HCT116 (cell line): ENCODE measurements around the gene ZNF304. TPM values are rescaled to one million over a fixed set of nuclear protein-coding genes. Genes with fewer than 3 reads are reported as not detected.
A peak's percentile ranks its signal among the peaks of the same experiment; 100 is the strongest.

Source experiments
- ATAC-seq: fragments of 200-7000 bp; cut with Tn5 transposase; 2 replicates; pipeline ENCODE4 v1.9.1; 2020; ENCODE audit warnings: mild to moderate bottlenecking, moderate library complexity
- BruUV-seq: library from RNA; stranded (reverse); fragments of 400-500 nt; replicated peaks from 2 replicates; lab custom pipeline; 2021; lab: Mats Ljungman, UMichigan
- CTCF ChIA-PET: fragments of 300-600 bp; sonication (Branson Sonifier 250); formaldehyde crosslinking; loops from one replicate; lab custom pipeline; 2021; ENCODE audit warnings: antibody characterized with exemption; lab: Charles Lee
- POLR2A ChIA-PET: fragments of 300-600, 350-600 bp; sonication (Branson Sonifier 250); formaldehyde crosslinking; loops from one replicate; lab custom pipeline; 2021; ENCODE audit warnings: antibody characterized with exemption; lab: Charles Lee
- RAD21 ChIA-PET, 2 experiments: fragments of 300-600 bp; sonication (Branson Sonifier 250); formaldehyde crosslinking; loops; one replicate each; lab custom pipeline; 2023; ENCODE audit warnings: low total read pairs in 2 of 2; ENCODE audit not compliant: uncharacterized antibody in 2 of 2, unreplicated experiment in 2 of 2, low non-redundant PET in 1 of 2; lab: Charles Lee
- DNase-seq: peaks from one replicate; pipeline ENCODE4 v3.0.0-alpha.2; 2010; ENCODE audit warnings: low read depth, low spot score
- H2AFZ ChIP-seq: fragments of 200-600 bp; shearing (Covaris generic), sonication (generic); 2 replicates; pipeline ENCODE4 v1.6.1; 2017; ENCODE audit warnings: low read depth, mixed run types, mixed read lengths, antibody characterized with exemption, low read length; ENCODE audit not compliant: poor library complexity, severe bottlenecking
- H3K27ac ChIP-seq: 2 replicates; pipeline ENCODE4 v1.5.1; 2012; ENCODE audit warnings: low read depth, low read length
- H3K27me3 ChIP-seq: fragments of 200-600 bp; sonication (generic); 2 replicates; pipeline ENCODE4 v1.6.1; 2016; ENCODE audit warnings: mixed run types, low read length, mixed read lengths; ENCODE audit not compliant: insufficient read depth
- H3K36me3 ChIP-seq, 2 experiments: fragments of 200-500 bp in 1 of 2; fragments of 200-600 bp in 1 of 2; sonication (Bioruptor generic) in 1 of 2; sonication (generic) in 1 of 2; 2 replicates each; pipeline versions ENCODE4 v1.5.1 to v1.6.1; 2014 to 2016; ENCODE audit warnings: low read length in 2 of 2, inconsistent platforms in 1 of 2, mixed read lengths in 1 of 2, mixed run types in 1 of 2; ENCODE audit not compliant: insufficient read depth in 2 of 2, control insufficient read depth in 1 of 2
- H3K4me1 ChIP-seq, 2 experiments: fragments of 200-600 bp in 1 of 2; sonication (generic) in 1 of 2; 2 replicates each; pipeline versions ENCODE4 v1.5.1 to v1.6.1; 2012 to 2017; ENCODE audit warnings: low read length in 2 of 2, inconsistent platforms in 1 of 2, mild to moderate bottlenecking in 1 of 2, mixed read lengths in 1 of 2, mixed run types in 1 of 2, moderate library complexity in 1 of 2; ENCODE audit not compliant: insufficient read depth in 2 of 2, control insufficient read depth in 1 of 2
- H3K4me2 ChIP-seq: fragments of 200-600 bp; sonication (generic); 2 replicates; pipeline ENCODE4 v1.6.1; 2017; ENCODE audit warnings: mixed run types, low read length, mixed read lengths
- H3K4me3 ChIP-seq, 2 experiments: fragments of 200-600 bp in 1 of 2; sonication (generic) in 1 of 2; replicated peaks in 1 of 2; 2 replicates each; pipeline ENCODE4 v1.5.1; 2011 to 2016; ENCODE audit warnings: low read length in 2 of 2, control low read depth in 1 of 2, low read depth in 1 of 2, mild to moderate bottlenecking in 1 of 2, mixed read lengths in 1 of 2, mixed run types in 1 of 2
- H3K79me2 ChIP-seq: fragments of 200-600 bp; sonication (generic); 2 replicates; pipeline ENCODE4 v1.6.1; 2017; ENCODE audit warnings: mild to moderate bottlenecking, mixed run types, low read length, moderate library complexity, mixed read lengths; ENCODE audit not compliant: insufficient read depth
- H3K9ac ChIP-seq: fragments of 200-600 bp; sonication (generic); 2 replicates; pipeline ENCODE4 v1.6.1; 2016; ENCODE audit warnings: low read length, mixed read lengths
- H3K9me2 ChIP-seq: fragments of 200-600 bp; sonication (generic), shearing (Covaris generic); 2 replicates; pipeline ENCODE4 v1.6.1; 2017; ENCODE audit warnings: mixed run types, mild to moderate bottlenecking, moderate library complexity; ENCODE audit not compliant: insufficient read depth
- H3K9me3 ChIP-seq, 2 experiments: fragments of 200-500 bp in 1 of 2; fragments of 200-600 bp in 1 of 2; sonication (Bioruptor generic) in 1 of 2; sonication (generic) in 1 of 2; 2 replicates each; pipeline ENCODE4 v1.6.1; 2014 to 2017; ENCODE audit warnings: low read length in 2 of 2, mixed read lengths in 2 of 2, inconsistent platforms in 1 of 2, low read depth in 1 of 2, mild to moderate bottlenecking in 1 of 2, mixed run types in 1 of 2, moderate library complexity in 1 of 2; ENCODE audit not compliant: control insufficient read depth in 1 of 2, insufficient read depth in 1 of 2
- H4K20me1 ChIP-seq: fragments of 200-600 bp; sonication (generic), shearing (Covaris generic); 2 replicates; pipeline ENCODE4 v1.6.1; 2017; ENCODE audit warnings: mixed run types, mild to moderate bottlenecking, moderate library complexity; ENCODE audit not compliant: insufficient read depth
- CBX3 ChIP-seq: IDR thresholded peaks from 2 replicates; pipeline ENCODE4 v1.6.1; 2012; ENCODE audit warnings: low read depth
- ELF1 ChIP-seq: IDR thresholded peaks from 2 replicates; pipeline ENCODE4 v1.6.1; 2012; ENCODE audit warnings: low read depth, borderline replicate concordance
- EZH2 ChIP-seq: fragments of 200-600 bp; sonication (generic); IDR thresholded peaks from 2 replicates; pipeline ENCODE4 v1.6.1; 2017; ENCODE audit warnings: antibody characterized with exemption, mixed run types
- FOSL1 ChIP-seq: IDR thresholded peaks from 2 replicates; pipeline ENCODE4 v1.6.1; 2012; ENCODE audit warnings: low read depth
- JUND ChIP-seq: IDR thresholded peaks from 2 replicates; pipeline ENCODE4 v1.6.1; 2012
- MAX ChIP-seq: IDR thresholded peaks from 2 replicates; pipeline ENCODE4 v1.6.1; 2012
- POLR2A ChIP-seq: IDR thresholded peaks from 2 replicates; pipeline ENCODE4 v1.7.0; 2011; ENCODE audit warnings: borderline replicate concordance; ENCODE audit not compliant: insufficient read depth, insufficient read length; ENCODE audit errors: extremely low read depth
- POLR2AphosphoS5 ChIP-seq: IDR thresholded peaks from 2 replicates; pipeline ENCODE4 v1.6.1; 2011; ENCODE audit warnings: mild to moderate bottlenecking, low read depth, low read length, moderate library complexity
- RAD21 ChIP-seq: IDR thresholded peaks from 2 replicates; pipeline ENCODE4 v1.6.1; 2012; ENCODE audit warnings: low read depth, mild to moderate bottlenecking
- REST ChIP-seq: IDR thresholded peaks from 2 replicates; pipeline ENCODE4 v1.6.1; 2012; ENCODE audit warnings: low read depth
- SIN3A ChIP-seq: IDR thresholded peaks from 2 replicates; pipeline ENCODE4 v1.6.1; 2012; ENCODE audit warnings: low read depth
- SRF ChIP-seq: IDR thresholded peaks from 2 replicates; pipeline ENCODE4 v1.6.1; 2012; ENCODE audit warnings: low read depth
- ZFX ChIP-seq: fragments of 450-650 bp; IDR thresholded peaks from 2 replicates; pipeline ENCODE4 v1.6.1; 2017
- ZNF274 ChIP-seq: fragments of 200-500 bp; sonication (Bioruptor generic); IDR thresholded peaks from 2 replicates; pipeline ENCODE4 v1.6.1; 2014; ENCODE audit warnings: mild to moderate bottlenecking, low read depth, low read length, inconsistent platforms
- intact Hi-C: fragments of 100-400 bp; cut with micrococcal nuclease; formaldehyde crosslinking; loops from 2 replicates; pipeline ENCODE4 v1.10.0; 2022
- total RNA-seq: library from RNA; stranded (reverse); gene quantifications from one replicate; pipeline ENCODE4 v1.2.1, GENCODE V29; 2021; ENCODE audit not compliant: unreplicated experiment
- TF ChIP-seq, protein P1 (sequence below), 3 experiments: fragments of 200-600 bp in 1 of 3; sonication (generic) in 1 of 3; IDR thresholded peaks in 2 of 3; conservative IDR thresholded peaks in 1 of 3; 2 replicates each; pipeline ENCODE4 v1.5.1; 2012 to 2017; ENCODE audit warnings: low read depth in 2 of 3, low read length in 2 of 3, antibody characterized with exemption in 1 of 3, borderline replicate concordance in 1 of 3, control low read depth in 1 of 3, mild to moderate bottlenecking in 1 of 3, mixed read lengths in 1 of 3, mixed run types in 1 of 3, moderate library complexity in 1 of 3; ENCODE audit not compliant: insufficient read depth in 1 of 3

The ZNF304 gene
- total RNA-seq, 1 experiment from 2014 or later: 6.3 TPM

DNA sequence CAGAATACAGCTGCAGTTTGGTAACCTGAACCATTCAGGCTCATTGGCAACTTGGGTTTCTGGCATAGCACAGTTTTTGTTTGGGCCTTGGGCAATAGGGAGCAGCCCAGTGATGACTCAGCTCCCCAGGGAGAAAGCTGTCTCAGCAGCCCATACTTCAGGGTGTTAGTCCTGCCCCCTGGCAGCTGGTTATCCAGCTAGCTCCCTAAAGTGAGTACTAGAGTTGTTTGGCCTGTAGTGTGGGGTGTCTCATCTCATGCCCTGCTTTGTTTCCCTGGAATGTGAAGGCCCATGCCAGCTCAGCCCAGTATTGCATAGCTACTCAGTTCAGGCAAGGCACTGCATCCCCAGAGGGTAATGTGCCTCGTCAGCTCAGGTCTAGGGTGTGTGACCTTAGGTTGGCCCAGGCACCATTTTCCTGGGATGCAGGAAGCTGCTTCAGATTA, 49.0 kb upstream of the ZNF304 start:
- H3K4me1 ChIP-seq: peaks cover 0 to 23% of the 10 kb centered on the region in 2 experiments; a peak in 2 of 4 replicates
- intact Hi-C loops: no loop called here
- peaks cover 76% of the 10 kb centered on the region for H3K79me2 ChIP-seq

More for the DNA sequence above, 49.0 kb upstream of the ZNF304 start:
- ChIA-PET RAD21 (no interaction called here), POLR2A (interaction anchor here (0.9 kb wide), 1 partner anchor 18 kb away, joined by 3 read pairs; the partner anchor contains the start of gene ZNF543), CTCF (no interaction called here)
- H2AFZ ChIP-seq: no peak overlapping the region
- TF ChIP-seq ZNF274 (no peak), REST (no peak), MAX (no peak), JUND (no peak), POLR2AphosphoS5 (no peak), CBX3 (no peak), RAD21 (no peak), SIN3A (no peak), ZFX (no peak), POLR2A (no peak), ELF1 (no peak), EZH2 (no peak), SRF (no peak), FOSL1 (no peak)
- TF ChIP-seq, protein P1, sequence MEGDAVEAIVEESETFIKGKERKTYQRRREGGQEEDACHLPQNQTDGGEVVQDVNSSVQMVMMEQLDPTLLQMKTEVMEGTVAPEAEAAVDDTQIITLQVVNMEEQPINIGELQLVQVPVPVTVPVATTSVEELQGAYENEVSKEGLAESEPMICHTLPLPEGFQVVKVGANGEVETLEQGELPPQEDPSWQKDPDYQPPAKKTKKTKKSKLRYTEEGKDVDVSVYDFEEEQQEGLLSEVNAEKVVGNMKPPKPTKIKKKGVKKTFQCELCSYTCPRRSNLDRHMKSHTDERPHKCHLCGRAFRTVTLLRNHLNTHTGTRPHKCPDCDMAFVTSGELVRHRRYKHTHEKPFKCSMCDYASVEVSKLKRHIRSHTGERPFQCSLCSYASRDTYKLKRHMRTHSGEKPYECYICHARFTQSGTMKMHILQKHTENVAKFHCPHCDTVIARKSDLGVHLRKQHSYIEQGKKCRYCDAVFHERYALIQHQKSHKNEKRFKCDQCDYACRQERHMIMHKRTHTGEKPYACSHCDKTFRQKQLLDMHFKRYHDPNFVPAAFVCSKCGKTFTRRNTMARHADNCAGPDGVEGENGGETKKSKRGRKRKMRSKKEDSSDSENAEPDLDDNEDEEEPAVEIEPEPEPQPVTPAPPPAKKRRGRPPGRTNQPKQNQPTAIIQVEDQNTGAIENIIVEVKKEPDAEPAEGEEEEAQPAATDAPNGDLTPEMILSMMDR (IDR thresholded peaks at IDR 0.05 in 2 of 3, conservative IDR thresholded peaks at IDR 0.05 in 1 of 3; ENCODE audit: borderline replicate concordance in 1 of 3, insufficient read depth in 1 of 3, low read depth in 2 of 3, low read length in 2 of 3): no peak
- H3K27me3 ChIP-seq: no peaks in the 10 kb centered on the region
- peak overlapping the region; percentile 27 for H3K4me2 ChIP-seq
- H3K9me3 ChIP-seq: no peaks in the 10 kb centered on the region
- H3K4me3 ChIP-seq: no peak overlapping the region
- H3K27ac ChIP-seq: no peak overlapping the region
- no TSS peak for BruUV-seq
- DNase-seq (no peak), ATAC-seq (peak; percentile 61)
- H4K20me1 ChIP-seq: no peaks in the 10 kb centered on the region
- H3K9ac ChIP-seq: no peak overlapping the region
- H3K36me3 ChIP-seq: peaks cover 6 to 21% of the 10 kb centered on the region in 2 experiments
- no peaks in the 10 kb centered on the region for H3K9me2 ChIP-seq
